NCI-H748 (cell line): ENCODE data around the gene FAAP100.

Experiments
- DNase-seq: peaks from one replicate; lab custom pipeline; 2025; ENCODE audit not compliant: unreplicated experiment; lab: John Stamatoyannopoulos, UW

The FAAP100 gene

GRCh38 chr17:81577278-81578000 is 25.3 kb upstream of the FAAP100 start:
- DNase-seq = no peak

DNA sequence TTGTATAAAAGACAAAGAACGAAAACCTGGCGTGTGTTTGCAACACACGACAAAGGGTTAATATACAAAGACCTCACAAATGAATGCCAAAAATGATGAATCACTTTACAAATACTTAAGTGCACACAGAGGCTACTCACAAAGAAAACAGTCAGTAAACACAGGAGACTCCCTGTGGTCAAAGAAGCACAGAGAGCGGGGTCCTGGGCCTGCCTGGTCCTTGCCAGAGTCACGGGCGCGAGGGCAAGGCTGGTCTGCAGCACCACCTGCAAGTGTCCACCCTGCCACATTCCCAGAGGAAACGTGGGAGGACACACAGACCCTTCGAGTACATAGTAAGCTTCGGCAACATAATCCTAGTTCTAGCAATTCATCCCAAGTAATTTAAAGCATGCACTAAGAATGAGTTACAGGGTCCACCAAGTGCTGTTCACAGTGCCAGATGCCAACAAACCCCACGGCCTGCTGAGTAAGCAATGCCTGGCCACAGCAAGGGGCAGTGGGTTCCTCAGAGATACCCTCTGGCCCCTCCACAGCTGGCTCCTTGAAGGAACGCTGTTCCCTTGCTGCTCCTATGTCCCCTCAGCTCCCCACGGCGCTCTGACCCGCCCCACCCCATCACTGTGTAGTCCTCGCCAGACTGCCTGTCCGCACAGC is 24.6 kb upstream of the FAAP100 start:
- DNase-seq = no peak

- no peak for DNase-seq
Observed at GRCh38 chr17:81575836-81576235, 23.7 kb upstream of the FAAP100 start.

DNA sequence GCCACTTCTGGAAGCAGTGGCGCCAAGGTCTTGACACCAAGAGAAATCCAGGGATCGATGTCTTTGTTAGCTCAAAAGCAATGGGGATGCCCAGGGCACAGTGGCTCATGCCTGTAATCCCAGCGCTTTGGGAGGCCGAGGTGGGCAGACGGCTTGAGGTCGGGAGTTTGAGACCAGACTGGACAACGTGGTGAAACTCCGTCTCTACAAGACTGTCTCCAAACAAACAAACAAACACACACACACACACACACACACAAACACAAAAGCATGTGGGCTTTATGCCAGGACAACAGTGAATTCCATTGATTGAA is 22.4 kb upstream of the FAAP100 start:
- no peak for DNase-seq

DNA sequence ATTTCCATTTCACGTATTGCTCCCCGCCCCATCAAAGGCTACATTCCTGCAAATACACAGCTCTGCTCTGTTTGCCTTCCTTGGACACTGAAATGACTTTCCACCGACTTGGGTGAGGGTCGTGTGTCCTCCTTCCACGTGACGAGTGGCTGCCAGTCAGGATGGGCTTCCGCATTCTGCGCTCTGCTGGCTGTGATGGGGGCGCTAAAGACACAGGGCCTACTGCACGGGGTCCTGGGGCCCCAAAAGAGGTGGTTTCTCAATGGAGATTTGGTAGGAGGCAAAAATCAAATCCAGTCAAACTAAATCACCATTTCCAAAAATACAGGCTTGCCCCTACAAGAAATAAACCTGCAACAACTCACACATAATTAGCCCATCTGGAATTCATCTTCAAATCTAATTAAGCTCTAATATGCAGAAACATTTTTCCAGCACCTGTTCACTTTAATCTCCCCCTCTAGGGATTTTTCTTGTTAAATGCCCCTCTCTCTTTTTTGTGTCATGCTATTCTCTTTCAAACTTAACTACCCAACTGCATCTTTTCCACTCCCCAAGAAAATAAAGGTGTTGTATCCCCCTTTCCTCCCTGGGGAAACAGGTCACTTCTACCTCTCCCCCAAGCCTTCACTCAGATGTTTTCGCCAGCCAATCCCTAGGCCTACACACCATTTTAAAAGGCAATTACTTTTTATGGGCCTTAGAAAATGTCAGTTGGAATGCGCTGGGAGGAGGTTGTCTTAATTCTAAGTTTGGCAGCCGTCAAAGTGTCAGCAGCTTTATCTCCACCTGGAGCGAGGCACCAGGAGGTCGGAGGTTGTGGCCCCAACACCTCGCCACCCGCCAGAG is 21.9 kb upstream of the FAAP100 start:
- no peak for DNase-seq

- no peak for DNase-seq
Observed at GRCh38 chr17:81572563-81573168, 20.5 kb upstream of the FAAP100 start.

GRCh38 chr17:81570964-81571363 is 18.8 kb upstream of the FAAP100 start:
- no peak for DNase-seq

DNA sequence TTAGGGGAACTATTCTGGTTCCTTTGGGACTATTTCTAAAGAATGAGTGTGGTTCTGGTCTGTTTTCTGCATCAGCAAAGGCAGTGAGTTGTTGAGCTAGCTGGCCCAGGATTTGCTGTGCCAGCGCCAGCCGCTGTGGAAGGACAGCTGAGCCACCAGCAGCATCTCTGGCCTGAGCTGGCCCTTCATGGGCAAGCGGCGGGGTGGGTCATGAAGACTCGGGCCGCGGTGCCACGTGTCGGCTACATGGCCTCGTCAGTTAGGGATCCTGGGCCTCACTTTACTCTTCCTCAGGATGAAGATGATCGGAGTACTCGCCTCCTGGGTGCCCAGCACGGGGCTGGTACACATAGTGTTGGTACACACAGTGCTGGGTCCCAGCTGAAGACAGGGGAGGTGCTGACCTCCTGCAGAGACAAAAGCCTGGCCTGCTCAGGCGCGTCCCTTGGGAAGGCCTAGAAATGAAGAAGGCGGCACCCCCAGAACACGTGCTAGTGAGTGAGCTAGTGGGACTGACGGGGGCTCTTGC is 17.9 kb upstream of the FAAP100 start:
- DNase-seq = no peak

DNA sequence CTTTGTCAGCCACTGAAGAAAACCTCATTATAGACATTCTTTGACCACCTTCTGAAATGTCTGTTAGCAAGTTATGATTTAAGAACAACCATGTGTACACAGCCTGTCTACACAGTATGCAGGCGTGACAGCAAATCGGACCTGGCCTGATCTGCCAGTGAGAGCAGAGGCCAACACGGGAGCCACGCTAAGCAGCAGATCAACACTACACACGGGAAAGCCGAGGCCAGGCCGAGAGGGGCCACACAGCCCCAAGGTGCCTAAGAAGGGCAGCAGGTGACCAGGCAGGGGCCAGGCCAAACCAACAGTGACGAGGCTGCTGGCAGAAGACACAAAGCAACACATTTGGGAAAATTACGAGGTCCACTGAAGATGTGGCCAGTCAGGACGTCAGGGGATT is 16.3 kb upstream of the FAAP100 start:
- no peak for DNase-seq

DNA sequence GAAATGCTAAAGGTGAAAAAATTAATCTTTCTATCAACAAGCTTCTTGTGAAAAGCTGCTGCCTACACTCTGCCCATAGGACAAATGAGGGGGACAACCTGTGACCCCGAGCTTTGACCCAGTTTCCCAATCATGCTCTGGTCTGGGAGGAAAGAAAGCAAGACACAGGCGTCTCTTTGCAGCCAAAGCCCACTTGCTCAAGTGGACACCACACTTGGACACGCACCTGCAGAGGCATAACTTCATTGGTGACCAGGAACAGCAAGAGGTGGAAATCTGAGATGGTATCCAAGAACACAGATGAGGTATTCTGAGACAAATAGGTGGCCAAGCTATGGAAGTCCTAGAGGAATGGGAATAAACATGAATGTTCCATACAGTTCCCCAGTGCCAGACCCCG is 15.0 kb upstream of the FAAP100 start:
- DNase-seq = no peak

DNA sequence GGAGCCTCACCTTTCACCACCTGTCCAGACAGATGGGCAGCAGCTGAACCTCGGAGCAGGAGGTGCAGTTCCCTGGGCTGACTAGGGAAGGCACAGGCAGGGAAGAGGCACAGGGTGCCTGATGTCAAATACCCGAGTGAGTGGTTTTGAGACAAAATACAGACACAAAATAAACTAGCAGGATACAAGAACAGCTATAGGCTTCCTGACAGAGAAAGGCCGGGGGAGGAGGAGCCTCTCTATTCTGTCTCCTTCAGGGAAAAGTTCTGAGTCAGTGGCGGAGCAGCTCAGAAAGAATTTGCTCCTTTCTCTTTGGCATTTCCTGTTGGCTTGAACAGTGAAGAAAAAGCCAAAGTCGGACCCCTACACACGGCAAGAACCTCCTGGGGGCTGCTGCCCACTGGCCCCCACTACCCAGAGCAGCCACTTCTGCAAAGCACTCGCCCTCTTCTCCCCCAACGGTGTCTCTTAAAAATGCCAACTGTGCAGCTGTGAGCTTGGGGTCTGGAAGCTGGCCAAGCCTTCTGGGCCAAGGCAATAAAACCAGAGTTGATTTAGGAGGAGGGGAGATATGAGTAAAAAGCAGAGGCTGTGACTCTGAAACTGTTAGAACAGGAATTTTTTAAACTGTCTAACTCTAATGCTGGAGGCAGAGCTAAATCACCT is 14.4 kb upstream of the FAAP100 start:
- DNase-seq = no peak

DNA sequence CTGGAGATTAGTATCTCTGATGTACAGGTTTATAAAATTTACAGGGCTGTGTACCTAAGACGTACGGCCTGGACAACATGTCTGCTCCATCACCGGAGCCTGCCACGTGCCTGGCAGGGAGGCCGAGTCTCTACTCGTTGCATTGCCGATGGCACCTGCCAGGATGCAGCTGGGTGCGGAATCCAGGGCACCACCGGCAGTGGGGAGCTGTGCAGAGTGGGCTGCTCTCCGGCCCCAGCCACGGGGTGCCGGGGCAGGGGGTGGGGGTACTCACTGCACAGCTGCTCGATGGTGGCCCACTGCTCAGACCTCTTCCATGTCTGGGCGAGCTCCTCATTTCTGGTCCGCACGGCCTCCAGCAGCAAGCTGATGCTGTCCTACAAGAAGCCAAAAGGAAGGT is 13.1 kb upstream of the FAAP100 start:
- no peak for DNase-seq

DNA sequence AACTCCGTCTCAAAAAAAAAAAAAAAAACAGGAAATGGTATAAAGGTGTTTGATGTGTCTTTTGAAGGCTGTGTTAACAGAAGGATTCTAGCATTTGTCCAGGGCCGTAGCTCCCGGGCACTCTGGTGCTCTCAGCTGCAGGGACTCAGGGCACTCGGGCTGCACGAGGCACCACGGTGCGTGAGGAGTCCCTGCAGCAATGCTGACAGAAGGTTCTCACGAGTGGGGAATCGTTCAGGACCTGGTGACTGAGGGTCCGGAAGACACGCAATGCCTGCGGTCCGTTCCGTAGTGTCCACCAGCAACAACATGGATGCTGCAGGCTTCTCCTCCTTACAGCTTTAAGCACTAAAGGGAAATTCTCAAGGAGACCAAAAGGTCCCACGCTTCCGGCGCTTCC is 12.6 kb upstream of the FAAP100 start:
- DNase-seq = no peak

GRCh38 chr17:81563861-81564586 is 11.9 kb upstream of the FAAP100 start:
- no peak for DNase-seq

DNA sequence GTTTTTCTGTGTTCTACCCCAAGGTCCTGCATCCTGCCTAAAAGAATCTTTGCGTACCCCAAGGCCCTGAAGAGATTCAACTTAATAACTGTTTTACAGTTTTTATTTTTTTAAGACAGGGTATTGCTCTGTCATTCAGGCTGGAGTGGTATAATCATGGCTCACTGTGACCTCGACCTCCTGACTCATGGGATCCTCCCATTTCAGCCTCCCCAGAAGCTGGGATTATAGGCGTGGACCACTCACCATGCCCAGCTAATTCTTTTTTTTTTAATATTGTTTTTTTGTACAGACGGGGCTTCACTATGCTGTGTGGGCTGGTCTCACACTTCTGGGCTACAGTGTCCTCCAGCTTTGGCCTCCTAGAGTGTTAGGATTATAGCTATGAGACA is 9.3 kb upstream of the FAAP100 start:
- DNase-seq = no peak

GRCh38 chr17:81558941-81559806 is 7.0 kb upstream of the FAAP100 start:
- no peak for DNase-seq

DNA sequence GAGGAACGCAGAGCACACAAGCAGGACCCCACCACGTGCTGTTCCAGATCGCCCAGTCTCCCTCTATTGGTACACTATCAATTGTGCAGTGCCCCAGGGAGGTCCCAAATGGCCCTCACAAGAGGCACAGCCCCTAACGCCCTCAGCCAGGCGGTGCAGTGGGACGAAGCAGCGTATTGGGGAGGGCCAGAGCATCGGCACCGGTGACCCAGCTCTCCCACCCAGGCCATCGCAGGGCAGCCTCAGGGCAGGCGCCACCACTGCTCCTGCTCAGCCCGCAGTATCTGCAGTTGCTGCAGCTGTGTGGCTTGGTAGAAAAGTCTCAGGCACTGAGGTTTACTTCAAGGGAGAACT is 5.9 kb upstream of the FAAP100 start:
- DNase-seq = no peak

GRCh38 chr17:81557276-81558114 is 5.3 kb upstream of the FAAP100 start:
- DNase-seq = no peak

GRCh38 chr17:81556863-81557262 is 4.7 kb upstream of the FAAP100 start:
- DNase-seq = no peak
